Mammary epithelial cell (primary cell): ENCODE results near the gene SCN1B.

Experiments
- EZH2 ChIP-seq: IDR thresholded peaks from 2 replicates; pipeline ENCODE4 v1.6.1; 2012; ENCODE audit warnings: low read length, inconsistent platforms, borderline replicate concordance
- TF ChIP-seq, protein P1 (sequence below), 2 donors: IDR thresholded peaks in 1 of 2; conservative IDR thresholded peaks in 1 of 2; 2 replicates each; pipeline ENCODE4 v1.5.1; 2011 to 2012; ENCODE audit warnings: inconsistent platforms in 2 of 2, low read length in 2 of 2, mild to moderate bottlenecking in 2 of 2, control low read depth in 1 of 2, low read depth in 1 of 2; ENCODE audit not compliant: insufficient read depth in 1 of 2; ENCODE audit errors: extremely low read depth in 1 of 2

DNA sequence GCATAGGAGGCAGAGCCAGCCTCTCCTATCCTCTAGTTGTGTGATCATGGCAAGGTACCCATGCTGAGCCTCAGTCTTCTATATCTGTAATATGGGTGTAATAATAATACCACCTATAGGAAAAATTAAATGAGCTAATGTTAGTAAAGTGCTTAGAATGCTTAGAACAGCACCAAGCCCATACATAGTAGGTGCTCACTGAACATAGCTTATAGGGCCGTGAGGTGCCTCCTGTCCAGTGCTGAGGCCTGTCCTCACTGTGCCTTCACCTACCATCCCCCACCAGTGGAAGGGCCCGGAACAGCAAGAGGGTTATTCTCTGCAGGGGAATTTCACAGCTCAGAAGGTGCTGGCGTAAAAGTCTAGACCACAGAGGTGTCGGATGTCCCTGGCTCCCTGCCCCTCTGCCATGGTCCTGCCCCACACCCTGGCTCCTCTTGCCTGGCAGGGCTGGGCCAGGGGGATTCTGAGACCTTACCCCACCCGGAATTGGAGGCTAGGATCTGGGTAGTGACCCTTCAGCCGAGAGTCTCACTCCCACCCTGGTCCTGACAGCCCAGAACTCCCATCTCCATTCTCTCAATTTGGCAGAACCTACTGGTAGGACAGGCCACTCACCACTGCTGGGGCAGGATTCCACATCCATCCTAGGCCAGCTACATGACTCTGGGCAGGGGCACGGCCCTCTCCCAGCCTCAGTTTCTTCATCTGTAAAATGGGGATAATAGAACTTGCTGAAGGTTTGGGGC lies 2.2 kb upstream of the SCN1B start:
- TF ChIP-seq, protein P1, sequence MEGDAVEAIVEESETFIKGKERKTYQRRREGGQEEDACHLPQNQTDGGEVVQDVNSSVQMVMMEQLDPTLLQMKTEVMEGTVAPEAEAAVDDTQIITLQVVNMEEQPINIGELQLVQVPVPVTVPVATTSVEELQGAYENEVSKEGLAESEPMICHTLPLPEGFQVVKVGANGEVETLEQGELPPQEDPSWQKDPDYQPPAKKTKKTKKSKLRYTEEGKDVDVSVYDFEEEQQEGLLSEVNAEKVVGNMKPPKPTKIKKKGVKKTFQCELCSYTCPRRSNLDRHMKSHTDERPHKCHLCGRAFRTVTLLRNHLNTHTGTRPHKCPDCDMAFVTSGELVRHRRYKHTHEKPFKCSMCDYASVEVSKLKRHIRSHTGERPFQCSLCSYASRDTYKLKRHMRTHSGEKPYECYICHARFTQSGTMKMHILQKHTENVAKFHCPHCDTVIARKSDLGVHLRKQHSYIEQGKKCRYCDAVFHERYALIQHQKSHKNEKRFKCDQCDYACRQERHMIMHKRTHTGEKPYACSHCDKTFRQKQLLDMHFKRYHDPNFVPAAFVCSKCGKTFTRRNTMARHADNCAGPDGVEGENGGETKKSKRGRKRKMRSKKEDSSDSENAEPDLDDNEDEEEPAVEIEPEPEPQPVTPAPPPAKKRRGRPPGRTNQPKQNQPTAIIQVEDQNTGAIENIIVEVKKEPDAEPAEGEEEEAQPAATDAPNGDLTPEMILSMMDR (conservative IDR thresholded peaks at IDR 0.05 in 1 of 2, IDR thresholded peaks at IDR 0.05 in 1 of 2; ENCODE audit: extremely low read depth in 1 of 2, insufficient read depth in 1 of 2, low read depth in 1 of 2, low read length in 2 of 2), result no peak
- TF ChIP-seq EZH2, result no peak
